Glutamatergic neuron (in vitro differentiated cells): ENCODE results near the gene LHX3. TPM values are rescaled to one million over a fixed set of nuclear protein-coding genes. Genes with fewer than 3 reads are reported as not detected.
"Not testable (repeated sequence)": the region's sequence is repeated elsewhere in the genome, so short reads cannot be mapped to it uniquely, and the experiment has no call there.

ENCODE experiments used
- DNase-seq: peaks from one replicate; pipeline ENCODE4 v3.0.0; 2022
- H3K27ac Mint-ChIP-seq: one replicate; pipeline ENCODE4 v1.8.0; 2020; ENCODE audit warnings: mild to moderate bottlenecking, mixed read lengths, inconsistent platforms; ENCODE audit not compliant: unreplicated experiment
- H3K27me3 Mint-ChIP-seq: one replicate; pipeline ENCODE4 v1.8.0; 2020; ENCODE audit warnings: mild to moderate bottlenecking, moderate library complexity, mixed read lengths, inconsistent platforms; ENCODE audit not compliant: unreplicated experiment
- H3K36me3 Mint-ChIP-seq: one replicate; pipeline ENCODE4 v1.8.0; 2020; ENCODE audit warnings: mild to moderate bottlenecking, mixed read lengths, inconsistent platforms; ENCODE audit not compliant: unreplicated experiment
- H3K4me1 Mint-ChIP-seq: one replicate; pipeline ENCODE4 v1.8.0; 2020; ENCODE audit warnings: mild to moderate bottlenecking, low read depth, mixed read lengths, inconsistent platforms; ENCODE audit not compliant: unreplicated experiment
- H3K4me3 Mint-ChIP-seq: one replicate; pipeline ENCODE4 v1.8.0; 2020; ENCODE audit warnings: mild to moderate bottlenecking, mixed read lengths, inconsistent platforms; ENCODE audit not compliant: unreplicated experiment
- H3K9me3 Mint-ChIP-seq: one replicate; pipeline ENCODE4 v1.8.0; 2020; ENCODE audit warnings: mild to moderate bottlenecking, moderate library complexity, mixed read lengths, inconsistent platforms; ENCODE audit not compliant: unreplicated experiment
- CTCF ChIP-seq: fragments of 200-600 bp; sonication (generic); IDR thresholded peaks from one replicate; pipeline ENCODE4 v1.5.0; 2021; ENCODE audit not compliant: partially characterized antibody, unreplicated experiment
- total RNA-seq: library from RNA; stranded (reverse); fragmentation: NEBNext Ultra II Directional; extraction: Animal tissue kit (Norgen Biotek cat#: 25700); gene quantifications from one replicate; pipeline ENCODE4 v1.2.1, GENCODE V29; 2021; ENCODE audit not compliant: unreplicated experiment

The LHX3 gene
- total RNA-seq, 1 donor from 2014 or later = 0.81 TPM

GRCh38 chr9:136151848-136152542 lies 52.9 kb downstream of the LHX3 start:
- no peak overlapping the region for H3K27ac Mint-ChIP-seq
- no peaks in the 10 kb centered on the region for H3K36me3 Mint-ChIP-seq
- H3K27me3 Mint-ChIP-seq = peaks cover 11% of the 10 kb centered on the region
- H3K9me3 Mint-ChIP-seq = peaks cover 5% of the 10 kb centered on the region
- H3K4me3 Mint-ChIP-seq = no peak overlapping the region
- no peak for TF ChIP-seq CTCF
- no peak for DNase-seq
- peaks cover 11% of the 10 kb centered on the region for H3K4me1 Mint-ChIP-seq

- Mint-ChIP-seq H3K4me1 (peaks cover 12% of the 10 kb centered on the region), H3K36me3 (no peaks in the 10 kb centered on the region), H3K9me3 (peaks cover 5% of the 10 kb centered on the region), H3K27ac (no peak overlapping the region), H3K4me3 (no peak overlapping the region), H3K27me3 (peaks cover 11% of the 10 kb centered on the region)
- DNase-seq = peak; percentile 59
- TF ChIP-seq CTCF = no peak
Measured at GRCh38 chr9:136151214-136151804, 53.6 kb downstream of the LHX3 start.

GRCh38 chr9:136150664-136151213 lies 54.2 kb downstream of the LHX3 start:
- H3K36me3 Mint-ChIP-seq, H3K4me3 Mint-ChIP-seq, H3K9me3 Mint-ChIP-seq, H3K27ac Mint-ChIP-seq, DNase-seq: not testable (repeated sequence)
- peaks cover 12% of the 10 kb centered on the region for H3K4me1 Mint-ChIP-seq
- peaks cover 11% of the 10 kb centered on the region for H3K27me3 Mint-ChIP-seq

GRCh38 chr9:136149853-136150252 lies 55.1 kb downstream of the LHX3 start:
- no peak for TF ChIP-seq CTCF
- Mint-ChIP-seq H3K9me3 (peaks cover 2% of the 10 kb centered on the region), H3K36me3 (no peaks in the 10 kb centered on the region), H3K4me3 (no peak overlapping the region), H3K27me3 (peaks cover 8% of the 10 kb centered on the region), H3K4me1 (peaks cover 12% of the 10 kb centered on the region), H3K27ac (no peak overlapping the region)
- DNase-seq = no peak

GRCh38 chr9:136149337-136149736 lies 55.6 kb downstream of the LHX3 start:
- Mint-ChIP-seq H3K27ac (no peak overlapping the region), H3K36me3 (no peaks in the 10 kb centered on the region), H3K4me3 (no peak overlapping the region), H3K9me3 (peaks cover 2% of the 10 kb centered on the region), H3K27me3 (peaks cover 8% of the 10 kb centered on the region), H3K4me1 (peaks cover 12% of the 10 kb centered on the region)
- no peak for DNase-seq
- TF ChIP-seq CTCF = no peak
